Vagina (tissue), 2 donors: ENCODE results near the gene TCF7L1.

Source experiments
- POLR2A ChIP-seq, 2 donors: fragments of 450-650 bp; IDR thresholded peaks; one replicate each; pipeline ENCODE4 v1.6.1; 2017; ENCODE audit warnings: antibody characterized with exemption in 2 of 2, mild to moderate bottlenecking in 2 of 2, moderate library complexity in 2 of 2
- TF ChIP-seq, protein P1 (sequence below), 3 experiments: fragments of 450-650 bp in 2 of 3; fragments of 200-600 bp in 1 of 3; sonication (generic) in 1 of 3; IDR thresholded peaks; one replicate each; pipeline ENCODE4 v1.5.1; 2017 to 2019; ENCODE audit warnings: antibody characterized with exemption in 3 of 3, mild to moderate bottlenecking in 2 of 3, moderate library complexity in 2 of 3

DNA sequence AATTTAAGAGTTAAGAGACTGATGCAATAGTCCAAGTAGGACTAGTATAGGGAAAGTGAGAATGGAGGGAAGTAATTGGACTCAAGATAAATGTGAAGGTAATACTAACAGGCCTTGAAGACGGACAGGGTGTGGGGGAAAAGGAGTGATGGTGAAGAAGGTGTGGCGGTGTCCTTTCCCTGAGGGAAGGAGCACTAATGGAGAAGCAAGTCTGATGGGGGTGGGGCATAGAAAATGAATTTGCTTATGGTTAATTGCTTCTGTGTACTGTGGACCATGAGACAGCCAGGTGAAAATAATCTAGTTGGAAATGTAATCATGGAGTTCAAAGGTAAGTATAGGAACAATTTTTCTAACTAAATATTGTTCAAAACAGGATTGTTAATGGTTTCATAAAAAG lies 201.7 kb downstream of the TCF7L1 start:
- TF ChIP-seq, protein P1, sequence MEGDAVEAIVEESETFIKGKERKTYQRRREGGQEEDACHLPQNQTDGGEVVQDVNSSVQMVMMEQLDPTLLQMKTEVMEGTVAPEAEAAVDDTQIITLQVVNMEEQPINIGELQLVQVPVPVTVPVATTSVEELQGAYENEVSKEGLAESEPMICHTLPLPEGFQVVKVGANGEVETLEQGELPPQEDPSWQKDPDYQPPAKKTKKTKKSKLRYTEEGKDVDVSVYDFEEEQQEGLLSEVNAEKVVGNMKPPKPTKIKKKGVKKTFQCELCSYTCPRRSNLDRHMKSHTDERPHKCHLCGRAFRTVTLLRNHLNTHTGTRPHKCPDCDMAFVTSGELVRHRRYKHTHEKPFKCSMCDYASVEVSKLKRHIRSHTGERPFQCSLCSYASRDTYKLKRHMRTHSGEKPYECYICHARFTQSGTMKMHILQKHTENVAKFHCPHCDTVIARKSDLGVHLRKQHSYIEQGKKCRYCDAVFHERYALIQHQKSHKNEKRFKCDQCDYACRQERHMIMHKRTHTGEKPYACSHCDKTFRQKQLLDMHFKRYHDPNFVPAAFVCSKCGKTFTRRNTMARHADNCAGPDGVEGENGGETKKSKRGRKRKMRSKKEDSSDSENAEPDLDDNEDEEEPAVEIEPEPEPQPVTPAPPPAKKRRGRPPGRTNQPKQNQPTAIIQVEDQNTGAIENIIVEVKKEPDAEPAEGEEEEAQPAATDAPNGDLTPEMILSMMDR (IDR thresholded peaks at IDR 0.05), result no peak
- TF ChIP-seq POLR2A (IDR thresholded peaks at IDR 0.05), result no peak
